ENCODE measurements around the gene ATXN8OS.
"Not testable (repeated sequence)": the region's sequence is repeated elsewhere in the genome, so short reads cannot be mapped to it uniquely, and the experiment has no call there.

The ATXN8OS gene

GRCh38 chr13:70117338-70117905, 9.8 kb downstream of the ATXN8OS start:
- ATAC-seq, result no peak

GRCh38 chr13:70125693-70126092, 18.1 kb downstream of the ATXN8OS start:
- TF ChIP-seq OSR1 (CRISPR knock-in tag; IDR thresholded peaks at IDR 0.05), result no peak
- TF ChIP-seq ZFP3 (CRISPR knock-in tag; IDR thresholded peaks at IDR 0.05), result no peak
- no peak for TF ChIP-seq ISL1 (CRISPR knock-in tag; IDR thresholded peaks at IDR 0.05)
- ATAC-seq, result no peak

More at GRCh38 chr13:70117338-70117905, 9.8 kb downstream of the ATXN8OS start:
- TF ChIP-seq RARB (CRISPR knock-in tag; IDR thresholded peaks at IDR 0.05) (no peak), ISL1 (CRISPR knock-in tag; IDR thresholded peaks at IDR 0.05) (no peak), ARNTL (CRISPR knock-in tag; IDR thresholded peaks at IDR 0.05; ENCODE audit: borderline replicate concordance, low read depth) (no peak), ZFP3 (CRISPR knock-in tag; IDR thresholded peaks at IDR 0.05) (no peak), TCF4 (CRISPR knock-in tag; IDR thresholded peaks at IDR 0.05; ENCODE audit: borderline replicate concordance) (no peak), GLIS3 (CRISPR knock-in tag; IDR thresholded peaks at IDR 0.05) (no peak), ZC3H10 (CRISPR knock-in tag; IDR thresholded peaks at IDR 0.05) (no peak), ZNF565 (CRISPR knock-in tag; conservative IDR thresholded peaks at IDR 0.05; ENCODE audit: low read depth) (no peak), OSR1 (CRISPR knock-in tag; IDR thresholded peaks at IDR 0.05) (no peak), CREB5 (CRISPR knock-in tag; IDR thresholded peaks at IDR 0.05; ENCODE audit: low read depth) (no peak), ZFP30 (CRISPR knock-in tag; IDR thresholded peaks at IDR 0.05) (no peak), CSDC2 (CRISPR knock-in tag; IDR thresholded peaks at IDR 0.05) (no peak), TSHZ2 (CRISPR knock-in tag; IDR thresholded peaks at IDR 0.05) (no peak), SNAI2 (CRISPR knock-in tag; IDR thresholded peaks at IDR 0.05) (no peak)

- ATAC-seq, result no peak
- TF ChIP-seq ZC3H10 (CRISPR knock-in tag; IDR thresholded peaks at IDR 0.05) (no peak), ZFP3 (CRISPR knock-in tag; IDR thresholded peaks at IDR 0.05) (no peak), ISL1 (CRISPR knock-in tag; IDR thresholded peaks at IDR 0.05) (no peak), TSHZ2 (CRISPR knock-in tag; IDR thresholded peaks at IDR 0.05) (no peak), CSDC2 (CRISPR knock-in tag; IDR thresholded peaks at IDR 0.05) (no peak), ZNF8 (CRISPR knock-in tag; IDR thresholded peaks at IDR 0.05) (no peak), CSRNP3 (CRISPR knock-in tag; IDR thresholded peaks at IDR 0.05) (no peak), ESRRG (CRISPR knock-in tag; IDR thresholded peaks at IDR 0.05) (no peak), ZNF565 (CRISPR knock-in tag; conservative IDR thresholded peaks at IDR 0.05; ENCODE audit: low read depth) (no peak), ZFP30 (CRISPR knock-in tag; IDR thresholded peaks at IDR 0.05) (no peak), OSR1 (CRISPR knock-in tag; IDR thresholded peaks at IDR 0.05) (no peak), PATZ1 (CRISPR knock-in tag; IDR thresholded peaks at IDR 0.05; ENCODE audit: borderline replicate concordance) (no peak), BACH2 (CRISPR knock-in tag; IDR thresholded peaks at IDR 0.05; ENCODE audit: borderline replicate concordance) (no peak), CREB5 (CRISPR knock-in tag; IDR thresholded peaks at IDR 0.05; ENCODE audit: low read depth) (no peak), RARB (CRISPR knock-in tag; IDR thresholded peaks at IDR 0.05) (no peak), GLIS3 (CRISPR knock-in tag; IDR thresholded peaks at IDR 0.05) (no peak), SNAI2 (CRISPR knock-in tag; IDR thresholded peaks at IDR 0.05) (no peak), ZNF70 (CRISPR knock-in tag; IDR thresholded peaks at IDR 0.05) (no peak)
Observed at GRCh38 chr13:70128098-70128497, 20.5 kb downstream of the ATXN8OS start.

GRCh38 chr13:70142658-70143057, 35.0 kb downstream of the ATXN8OS start:
- not testable (repeated sequence) for ATAC-seq
